ENCODE results near the gene CCDC167. TPM values are rescaled to one million over a fixed set of nuclear protein-coding genes. Genes with fewer than 3 reads are reported as not detected.

Gene CCDC167
- total RNA-seq, 3 donors from 2014 or later (not counting 1 experiment from before 2014, with no cell fraction given), result 10.2 to 27.4 (median 19.4) TPM

DNA sequence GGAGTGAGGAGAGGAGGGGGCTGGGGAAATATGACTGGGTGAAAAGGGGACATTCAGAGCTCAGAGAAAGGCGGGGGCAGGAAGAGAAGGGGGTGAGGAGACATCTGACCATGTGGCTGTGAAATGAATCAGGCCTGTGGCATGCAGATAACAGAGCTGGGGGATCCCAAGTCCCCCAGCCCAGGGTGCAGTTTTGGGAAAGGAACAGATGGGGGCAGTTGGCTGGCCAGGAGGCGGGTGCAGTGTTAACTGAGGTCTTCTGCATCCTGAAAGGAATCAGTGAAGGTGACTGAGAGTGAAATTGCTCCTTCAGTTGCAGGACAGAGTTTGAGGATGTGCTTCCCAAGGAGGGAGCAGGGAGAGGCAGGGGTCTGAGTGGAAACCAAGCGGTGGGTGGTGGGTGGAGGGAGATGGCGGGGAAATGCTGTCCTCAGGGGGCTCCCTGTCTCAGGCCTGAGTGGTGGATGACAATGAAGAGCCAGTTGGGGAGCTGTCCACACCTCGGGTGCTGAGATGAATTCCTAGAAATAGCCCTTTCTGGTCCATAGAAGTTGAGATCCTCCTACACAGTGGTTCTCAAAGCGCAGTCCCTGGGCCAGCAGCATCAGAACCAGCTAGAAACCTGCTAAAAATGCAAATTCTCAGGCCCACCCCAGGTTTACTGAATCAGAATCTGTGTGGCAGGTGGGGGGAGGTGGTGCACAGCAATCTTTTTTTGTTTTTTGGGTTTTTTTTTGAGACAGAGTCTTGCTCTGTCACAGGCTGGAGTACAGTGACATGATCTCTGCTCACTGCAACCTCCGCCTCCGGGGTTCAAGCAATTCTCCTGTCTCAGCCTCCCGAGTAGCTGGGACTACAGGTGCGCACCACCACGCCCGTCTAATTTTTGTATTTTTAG, 26.0 kb upstream of the CCDC167 start:
- no peak overlapping the region for H3K27ac Mint-ChIP-seq
- H3K4me1 Mint-ChIP-seq, result peaks cover 6 to 27% of the 10 kb centered on the region in 2 donors
- intact Hi-C loops (cut with micrococcal nuclease), result no loop called here

DNA sequence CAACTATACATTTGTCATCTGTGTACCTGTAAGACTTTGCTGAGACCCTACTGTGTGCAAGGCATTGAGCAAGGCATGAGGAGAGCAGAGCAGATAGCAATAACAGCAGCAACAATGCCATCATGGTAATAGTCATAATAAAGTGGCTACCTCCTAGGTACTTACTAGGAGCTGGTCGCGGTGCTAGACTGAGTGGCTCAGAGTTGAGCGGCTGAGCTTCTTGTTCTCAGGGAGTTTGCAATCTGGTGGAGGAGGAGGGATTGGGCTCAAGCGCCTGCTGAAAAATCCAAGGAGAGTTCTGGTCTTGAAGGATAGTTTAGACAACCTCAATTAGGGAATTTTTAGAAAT, 25.3 kb upstream of the CCDC167 start:
- intact Hi-C loops (cut with micrococcal nuclease), result no loop called here
- H3K4me1 Mint-ChIP-seq, result peaks cover 6 to 28% of the 10 kb centered on the region in 2 donors

More for the DNA sequence above, 26.0 kb upstream of the CCDC167 start:
- H3K27me3 Mint-ChIP-seq (ENCODE audit: low read depth in 2 of 2), result peaks cover 28 to 29% of the 10 kb centered on the region in 2 donors
- TF ChIP-seq, protein P1, sequence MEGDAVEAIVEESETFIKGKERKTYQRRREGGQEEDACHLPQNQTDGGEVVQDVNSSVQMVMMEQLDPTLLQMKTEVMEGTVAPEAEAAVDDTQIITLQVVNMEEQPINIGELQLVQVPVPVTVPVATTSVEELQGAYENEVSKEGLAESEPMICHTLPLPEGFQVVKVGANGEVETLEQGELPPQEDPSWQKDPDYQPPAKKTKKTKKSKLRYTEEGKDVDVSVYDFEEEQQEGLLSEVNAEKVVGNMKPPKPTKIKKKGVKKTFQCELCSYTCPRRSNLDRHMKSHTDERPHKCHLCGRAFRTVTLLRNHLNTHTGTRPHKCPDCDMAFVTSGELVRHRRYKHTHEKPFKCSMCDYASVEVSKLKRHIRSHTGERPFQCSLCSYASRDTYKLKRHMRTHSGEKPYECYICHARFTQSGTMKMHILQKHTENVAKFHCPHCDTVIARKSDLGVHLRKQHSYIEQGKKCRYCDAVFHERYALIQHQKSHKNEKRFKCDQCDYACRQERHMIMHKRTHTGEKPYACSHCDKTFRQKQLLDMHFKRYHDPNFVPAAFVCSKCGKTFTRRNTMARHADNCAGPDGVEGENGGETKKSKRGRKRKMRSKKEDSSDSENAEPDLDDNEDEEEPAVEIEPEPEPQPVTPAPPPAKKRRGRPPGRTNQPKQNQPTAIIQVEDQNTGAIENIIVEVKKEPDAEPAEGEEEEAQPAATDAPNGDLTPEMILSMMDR (IDR thresholded peaks at IDR 0.05), result no peak
- H3K36me3 Mint-ChIP-seq, result no peaks in the 10 kb centered on the region
- H3K4me3 Mint-ChIP-seq, result no peak overlapping the region
- Histone ChIP-seq H3K27ac (ENCODE audit: low read length) (no peak overlapping the region), H3K9me3 (ENCODE audit: control insufficient read depth, insufficient read depth, low read length) (no peaks in the 10 kb centered on the region), H3K4me1 (ENCODE audit: control insufficient read depth, insufficient read depth, low read length) (peaks cover 12% of the 10 kb centered on the region), H3K27me3 (ENCODE audit: control insufficient read depth, insufficient read depth, low read length) (no peaks in the 10 kb centered on the region), H3K36me3 (ENCODE audit: control insufficient read depth, insufficient read depth, low read length) (no peaks in the 10 kb centered on the region), H3K4me3 (ENCODE audit: low read length) (no peak overlapping the region)
- 77% methylated on average over 11 of the region's 12 CpGs for WGBS (ENCODE audit: insufficient coverage)
- DNase-seq, result no peak
- ATAC-seq, result peak in 1 of 3 donors; percentile 38
- H3K9me3 Mint-ChIP-seq, result no peaks in the 10 kb centered on the region

DNA sequence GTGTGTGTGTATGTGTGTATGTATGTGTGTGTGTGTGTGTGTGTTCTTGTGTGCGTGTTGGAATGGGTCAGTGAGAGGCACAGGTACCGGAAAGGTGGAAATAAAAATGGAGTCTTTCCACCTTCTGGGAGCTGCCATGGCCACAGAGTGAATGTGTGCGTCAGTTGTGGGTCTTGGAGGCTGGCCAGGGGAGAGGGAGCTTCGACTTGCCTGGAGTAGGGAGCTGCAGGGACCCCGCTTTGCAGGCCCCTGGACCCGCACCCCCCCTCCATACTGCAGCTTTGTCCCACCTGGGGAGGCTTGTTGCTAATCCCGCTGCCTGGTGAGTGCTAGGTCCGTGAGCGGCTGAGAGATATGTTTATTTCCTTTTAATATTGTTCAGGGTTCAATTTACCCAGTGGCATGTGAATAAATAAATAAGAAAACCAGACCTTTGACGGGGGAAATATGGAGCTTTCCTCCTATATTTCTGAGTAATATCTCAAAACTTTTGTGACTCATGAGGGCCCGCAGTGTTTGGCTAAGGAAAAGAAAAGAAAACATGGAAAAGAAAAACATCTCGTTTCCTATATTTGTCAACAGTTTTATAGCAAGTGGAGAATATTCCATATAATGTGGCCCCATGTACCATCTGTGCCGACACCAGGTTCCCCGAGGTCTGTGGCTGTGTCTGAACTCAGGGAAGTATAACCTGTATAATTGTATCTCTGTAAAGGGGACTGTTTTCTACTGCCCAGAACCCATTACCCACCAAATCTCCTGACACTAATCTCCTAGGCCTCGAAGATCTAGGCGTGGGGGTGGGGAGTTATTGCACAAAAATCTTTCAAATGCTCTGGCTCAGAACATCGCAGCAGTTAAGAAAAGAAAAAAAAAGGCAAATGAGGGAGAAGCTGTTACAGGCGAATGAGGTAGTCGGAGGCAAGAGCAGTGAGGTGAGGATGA, 24.6 kb upstream of the CCDC167 start:
- Histone ChIP-seq H3K9me3 (ENCODE audit: control insufficient read depth, insufficient read depth, low read length) (no peaks in the 10 kb centered on the region), H3K4me1 (ENCODE audit: control insufficient read depth, insufficient read depth, low read length) (peaks cover 15% of the 10 kb centered on the region), H3K27me3 (ENCODE audit: control insufficient read depth, insufficient read depth, low read length) (no peaks in the 10 kb centered on the region), H3K4me3 (ENCODE audit: low read length) (no peak overlapping the region), H3K36me3 (ENCODE audit: control insufficient read depth, insufficient read depth, low read length) (no peaks in the 10 kb centered on the region), H3K27ac (ENCODE audit: low read length) (no peak overlapping the region)
- ATAC-seq (peak in 1 of 3 donors; percentile 2), DNase-seq (no peak)
- TF ChIP-seq, protein P1 (IDR thresholded peaks at IDR 0.05), result no peak
- Mint-ChIP-seq H3K27ac (no peak overlapping the region), H3K9me3 (no peaks in the 10 kb centered on the region), H3K4me1 (peaks cover 8 to 29% of the 10 kb centered on the region in 2 donors), H3K4me3 (no peak overlapping the region), H3K36me3 (no peaks in the 10 kb centered on the region), H3K27me3 (ENCODE audit: low read depth in 2 of 2) (peaks cover 28 to 29% of the 10 kb centered on the region in 2 donors)
- 92% methylated on average over 12 of the region's 19 CpGs for WGBS (ENCODE audit: insufficient coverage)
- intact Hi-C loops (cut with micrococcal nuclease), result no loop called here

More for the DNA sequence above, 25.3 kb upstream of the CCDC167 start:
- no peak overlapping the region for H3K4me3 Mint-ChIP-seq
- H3K27ac Mint-ChIP-seq, result no peak overlapping the region
- Histone ChIP-seq H3K9me3 (ENCODE audit: control insufficient read depth, insufficient read depth, low read length) (no peaks in the 10 kb centered on the region), H3K27ac (ENCODE audit: low read length) (no peak overlapping the region), H3K4me3 (ENCODE audit: low read length) (no peak overlapping the region), H3K36me3 (ENCODE audit: control insufficient read depth, insufficient read depth, low read length) (no peaks in the 10 kb centered on the region), H3K4me1 (ENCODE audit: control insufficient read depth, insufficient read depth, low read length) (peaks cover 13% of the 10 kb centered on the region), H3K27me3 (ENCODE audit: control insufficient read depth, insufficient read depth, low read length) (no peaks in the 10 kb centered on the region)
- no peaks in the 10 kb centered on the region for H3K9me3 Mint-ChIP-seq
- peaks cover 28 to 29% of the 10 kb centered on the region in 2 donors for H3K27me3 Mint-ChIP-seq (ENCODE audit: low read depth in 2 of 2)
- DNase-seq (no peak), ATAC-seq (no peak)
- 96% methylated on average over 4 of the region's 4 CpGs for WGBS (ENCODE audit: insufficient coverage)
- TF ChIP-seq, protein P1 (IDR thresholded peaks at IDR 0.05), result no peak
- H3K36me3 Mint-ChIP-seq, result no peaks in the 10 kb centered on the region
